Activated CD8-positive, alpha-beta T cell treated with anti-CD3 and anti-CD28 coated beads for 36 hours (primary cell): Measurements from ENCODE around the gene PROX2. TPM values are rescaled to one million over a fixed set of nuclear protein-coding genes. Genes with fewer than 3 reads are reported as not detected.

Experiments
- ATAC-seq: fragments of 200-7000 bp; cut with Tn5 transposase; one replicate; pipeline ENCODE4 v1.10.0; 2021; ENCODE audit warnings: mild to moderate bottlenecking, moderate library complexity
- CTCF ChIA-PET: fragments of 350-600 bp; sonication (Branson Sonifier 250); formaldehyde crosslinking; loops from one replicate; lab custom pipeline; 2021; ENCODE audit warnings: antibody characterized with exemption; lab: Charles Lee
- POLR2A ChIA-PET: fragments of 350-600 bp; sonication (Branson Sonifier 250); formaldehyde crosslinking; loops from one replicate; lab custom pipeline; 2021; ENCODE audit warnings: antibody characterized with exemption; lab: Charles Lee
- DNase-seq: peaks from one replicate; pipeline ENCODE4 v3.0.0-alpha.2; 2020
- H3K27ac Mint-ChIP-seq: one replicate; pipeline ENCODE4 v1.8.0; 2021; ENCODE audit warnings: mild to moderate bottlenecking, mixed read lengths
- H3K27me3 Mint-ChIP-seq: one replicate; pipeline ENCODE4 v1.8.0; 2021; ENCODE audit warnings: mixed read lengths
- H3K36me3 Mint-ChIP-seq: one replicate; pipeline ENCODE4 v1.8.0; 2021; ENCODE audit warnings: low read depth, mixed read lengths
- H3K4me1 Mint-ChIP-seq: one replicate; pipeline ENCODE4 v1.8.0; 2021; ENCODE audit warnings: low read depth, mixed read lengths
- H3K4me3 Mint-ChIP-seq: one replicate; pipeline ENCODE4 v1.8.0; 2021; ENCODE audit warnings: mild to moderate bottlenecking, moderate library complexity, mixed read lengths
- H3K9me3 Mint-ChIP-seq: one replicate; pipeline ENCODE4 v1.8.0; 2021; ENCODE audit warnings: mixed read lengths
- intact Hi-C: fragments of 100-400 bp; cut with micrococcal nuclease; formaldehyde crosslinking; loops from one replicate; pipeline ENCODE4 v1.10.0; 2022
- total RNA-seq, 2 experiments: library from RNA; stranded (reverse); gene quantifications; one replicate each; pipeline ENCODE4 v1.2.3, GENCODE V29; 2021
- TF ChIP-seq, protein P1 (sequence below): fragments of 200-600 bp; IDR thresholded peaks from one replicate; pipeline ENCODE4 v1.8.0; 2022; ENCODE audit warnings: antibody characterized with exemption, mild to moderate bottlenecking

Gene PROX2
- total RNA-seq, 2 experiments from 2014 or later = 0.38 to 0.65 TPM

- no peaks in the 10 kb centered on the region for H3K27me3 Mint-ChIP-seq
- POLR2A ChIA-PET = interaction anchor here (0.9 to 4.7 kb wide), 7 partner anchors 11 to 80 kb away, joined by 3 to 22 read pairs (median 4); partner anchors contain the start of gene DLST
- no peak for DNase-seq
These were observed 14.2 kb downstream of the PROX2 start for GRCh38 chr14:74861734-74862090.

DNA sequence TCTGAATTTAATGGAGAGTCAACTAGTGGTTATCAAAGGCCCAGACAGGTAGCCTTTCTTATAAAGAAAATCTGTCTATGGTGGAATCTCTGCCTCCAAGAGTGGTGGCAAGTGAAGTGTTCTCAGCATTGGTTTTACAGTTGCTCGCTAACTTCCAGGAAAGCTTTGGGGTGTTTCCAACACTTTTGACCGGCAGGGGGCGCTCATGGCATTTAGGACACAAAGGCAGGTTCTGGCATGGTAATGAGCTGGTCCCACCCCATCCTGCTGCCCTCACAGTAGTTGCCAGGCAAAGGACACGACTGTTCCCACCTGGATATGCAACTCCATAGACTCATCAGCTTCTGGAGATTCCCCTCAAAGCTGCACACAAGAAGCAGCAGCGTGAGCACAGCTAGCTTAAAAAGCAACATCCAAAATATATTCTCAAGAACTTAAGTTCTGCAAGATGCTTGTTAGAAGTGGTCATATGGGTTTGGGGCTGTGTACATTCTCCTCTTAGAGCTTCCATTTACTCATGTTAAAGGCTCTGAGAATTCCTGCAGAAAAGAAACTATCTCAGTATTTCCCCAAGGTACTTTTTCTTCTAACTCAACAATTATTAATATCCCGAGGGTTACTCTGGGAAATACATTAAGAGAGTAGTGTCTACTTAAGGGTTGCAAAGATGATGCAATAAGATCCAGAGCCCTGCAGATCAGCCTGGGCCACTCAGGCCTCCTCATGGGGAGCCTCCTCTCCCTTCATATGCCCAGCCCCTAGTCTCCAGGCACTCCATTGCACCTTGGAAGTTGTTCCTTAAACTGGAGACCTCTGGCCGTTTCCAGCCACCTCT, 14.8 kb downstream of the PROX2 start:
- intact Hi-C loops = loop anchor here (1.0 to 10.0 kb wide), 2 partner anchors 44 to 224 kb away; no protein-coding TSS in a partner anchor
- H3K4me1 Mint-ChIP-seq = peaks cover 5% of the 10 kb centered on the region
- peak; percentile 97 for DNase-seq
- H3K9me3 Mint-ChIP-seq = no peaks in the 10 kb centered on the region
- no peaks in the 10 kb centered on the region for H3K27me3 Mint-ChIP-seq
- peak; percentile 83 for ATAC-seq
- ChIA-PET POLR2A (interaction anchor here (0.8 to 4.7 kb wide), 13 partner anchors 8 to 81 kb away, joined by 3 to 22 read pairs (median 4); partner anchors contain the start of gene DLST), CTCF (interaction anchor here (0.7 to 17.3 kb wide), 69 partner anchors 8 to 443 kb away, joined by 3 to 528 read pairs (median 4); partner anchors contain the start of genes ACYP1, DLST, EIF2B2 and LTBP2)
- H3K27ac Mint-ChIP-seq = no peak overlapping the region
- no peak overlapping the region for H3K4me3 Mint-ChIP-seq
- H3K36me3 Mint-ChIP-seq = no peaks in the 10 kb centered on the region
- TF ChIP-seq, protein P1, sequence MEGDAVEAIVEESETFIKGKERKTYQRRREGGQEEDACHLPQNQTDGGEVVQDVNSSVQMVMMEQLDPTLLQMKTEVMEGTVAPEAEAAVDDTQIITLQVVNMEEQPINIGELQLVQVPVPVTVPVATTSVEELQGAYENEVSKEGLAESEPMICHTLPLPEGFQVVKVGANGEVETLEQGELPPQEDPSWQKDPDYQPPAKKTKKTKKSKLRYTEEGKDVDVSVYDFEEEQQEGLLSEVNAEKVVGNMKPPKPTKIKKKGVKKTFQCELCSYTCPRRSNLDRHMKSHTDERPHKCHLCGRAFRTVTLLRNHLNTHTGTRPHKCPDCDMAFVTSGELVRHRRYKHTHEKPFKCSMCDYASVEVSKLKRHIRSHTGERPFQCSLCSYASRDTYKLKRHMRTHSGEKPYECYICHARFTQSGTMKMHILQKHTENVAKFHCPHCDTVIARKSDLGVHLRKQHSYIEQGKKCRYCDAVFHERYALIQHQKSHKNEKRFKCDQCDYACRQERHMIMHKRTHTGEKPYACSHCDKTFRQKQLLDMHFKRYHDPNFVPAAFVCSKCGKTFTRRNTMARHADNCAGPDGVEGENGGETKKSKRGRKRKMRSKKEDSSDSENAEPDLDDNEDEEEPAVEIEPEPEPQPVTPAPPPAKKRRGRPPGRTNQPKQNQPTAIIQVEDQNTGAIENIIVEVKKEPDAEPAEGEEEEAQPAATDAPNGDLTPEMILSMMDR = peak; percentile 91

More at GRCh38 chr14:74861734-74862090, 14.2 kb downstream of the PROX2 start:
- H3K4me3 Mint-ChIP-seq = no peak overlapping the region
- no peak overlapping the region for H3K27ac Mint-ChIP-seq
- no peaks in the 10 kb centered on the region for H3K9me3 Mint-ChIP-seq
- H3K4me1 Mint-ChIP-seq = peaks cover 11% of the 10 kb centered on the region
- no peaks in the 10 kb centered on the region for H3K36me3 Mint-ChIP-seq
- no peak for ATAC-seq
- TF ChIP-seq, protein P1 = no peak
- intact Hi-C loops = loop anchor here (1.0 to 10.0 kb wide), 2 partner anchors 44 to 223 kb away; no protein-coding TSS in a partner anchor
- CTCF ChIA-PET = interaction anchor here (0.7 to 17.3 kb wide), 33 partner anchors 9 to 277 kb away, joined by 3 to 528 read pairs (median 7); partner anchors contain the start of genes DLST, EIF2B2, LTBP2 and MLH3

DNA sequence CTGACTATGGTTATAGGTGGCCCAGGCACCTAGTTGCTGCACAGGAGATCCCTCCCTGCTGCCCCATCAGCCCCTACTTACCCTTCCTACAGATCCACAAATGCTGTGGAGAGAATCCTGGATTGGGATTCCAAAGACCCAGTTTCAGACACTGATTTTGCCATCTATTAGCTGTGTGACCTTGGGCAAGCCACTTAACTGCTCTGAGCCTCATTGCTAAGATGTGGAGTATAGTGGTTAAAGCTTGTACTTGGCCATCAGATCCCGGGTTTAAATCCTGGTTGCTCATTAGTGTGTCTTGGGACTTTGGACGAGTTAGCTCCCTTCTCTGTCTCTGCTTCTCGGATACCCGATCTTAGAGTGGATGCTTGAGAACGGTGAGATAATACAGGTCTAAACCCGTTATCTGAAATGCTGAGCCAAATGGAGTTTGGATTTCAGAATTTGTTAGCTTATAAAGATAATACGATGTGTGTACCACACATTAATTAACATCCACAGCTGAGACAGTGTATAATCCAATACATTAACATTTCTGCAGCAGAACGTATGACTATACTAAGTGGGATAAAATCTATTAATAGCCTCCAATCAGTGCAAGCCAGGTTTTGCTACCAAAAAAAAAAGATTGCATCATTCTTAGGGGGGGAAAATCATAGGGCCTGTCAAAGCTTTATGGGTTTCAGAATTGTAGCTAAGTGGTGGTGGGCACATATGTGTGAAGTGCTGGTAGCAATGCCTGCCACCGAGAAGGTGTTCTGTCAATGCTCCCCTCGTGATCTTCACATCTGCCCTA, 16.0 kb downstream of the PROX2 start:
- intact Hi-C loops = loop anchor here (10.0 kb wide), 1 partner anchor 225 kb away; no protein-coding TSS in a partner anchor
- Mint-ChIP-seq H3K27me3 (no peaks in the 10 kb centered on the region), H3K36me3 (no peaks in the 10 kb centered on the region), H3K4me1 (peaks cover 5% of the 10 kb centered on the region), H3K27ac (no peak overlapping the region), H3K9me3 (no peaks in the 10 kb centered on the region), H3K4me3 (no peak overlapping the region)
- ATAC-seq (no peak), DNase-seq (no peak)
- TF ChIP-seq, protein P1 = no peak
- POLR2A ChIA-PET = interaction anchor here (0.8 to 4.7 kb wide), 11 partner anchors 9 to 48 kb away, joined by 3 to 22 read pairs (median 5); partner anchors contain the start of gene DLST
- CTCF ChIA-PET = interaction anchor here (0.5 to 17.3 kb wide), 47 partner anchors 7 to 444 kb away, joined by 3 to 528 read pairs (median 6); partner anchors contain the start of genes ACYP1, DLST, LTBP2 and MLH3

GRCh38 chr14:74858022-74858421, 17.9 kb downstream of the PROX2 start:
- ChIA-PET CTCF (interaction anchor here (0.7 to 17.3 kb wide), 8 partner anchors 9 to 231 kb away, joined by 3 to 528 read pairs (median 10); partner anchors contain the start of genes DLST and PROX2), POLR2A (interaction anchor here (1.1 to 3.4 kb wide), 3 partner anchors 10 to 27 kb away, joined by 4 to 19 read pairs (median 4); no protein-coding TSS in a partner anchor)
- H3K4me3 Mint-ChIP-seq = no peak overlapping the region
- no peak for ATAC-seq
- H3K9me3 Mint-ChIP-seq = no peaks in the 10 kb centered on the region
- H3K4me1 Mint-ChIP-seq = peaks cover 13% of the 10 kb centered on the region
- intact Hi-C loops = no loop called here
- no peak for DNase-seq
- TF ChIP-seq, protein P1 = no peak
- no peak overlapping the region for H3K27ac Mint-ChIP-seq
- H3K36me3 Mint-ChIP-seq = no peaks in the 10 kb centered on the region
- H3K27me3 Mint-ChIP-seq = no peaks in the 10 kb centered on the region
